Esophagus muscularis mucosa (tissue), 4 donors: ENCODE results near the gene MBD5.

ENCODE experiments used
- CTCF ChIP-seq, 3 experiments: fragments of 200-600 bp in 2 of 3; fragments of 450-650 bp in 1 of 3; sonication (generic) in 2 of 3; IDR thresholded peaks; one replicate each; pipeline ENCODE4 v1.5.1; 2017 to 2019; ENCODE audit warnings: antibody characterized with exemption in 3 of 3, mild to moderate bottlenecking in 2 of 3, moderate library complexity in 1 of 3
- EP300 ChIP-seq: sonication (generic); formaldehyde crosslinking; IDR thresholded peaks from one replicate; pipeline ENCODE4 v1.6.1; 2017; ENCODE audit warnings: antibody characterized with exemption
- POLR2AphosphoS5 ChIP-seq, 2 donors: sonication (generic); formaldehyde crosslinking; IDR thresholded peaks; one replicate each; pipeline ENCODE4 v1.6.1; 2017; ENCODE audit warnings: antibody characterized with exemption in 2 of 2

GRCh38 chr2:148553332-148553887 is 532.5 kb downstream of the MBD5 start:
- TF ChIP-seq CTCF (IDR thresholded peaks at IDR 0.05) (no peak), POLR2AphosphoS5 (IDR thresholded peaks at IDR 0.05) (no peak), EP300 (no peak)
